IPS-NIHi11 (cell line): ENCODE data around the gene MEAK7.
"Not testable (repeated sequence)": the region's sequence is repeated elsewhere in the genome, so short reads cannot be mapped to it uniquely, and the experiment has no call there.

Experiments used
- DNase-seq: peaks from one replicate; pipeline ENCODE4 v3.0.0; 2012; ENCODE audit warnings: mixed read lengths, low spot score

MEAK7 gene

DNA sequence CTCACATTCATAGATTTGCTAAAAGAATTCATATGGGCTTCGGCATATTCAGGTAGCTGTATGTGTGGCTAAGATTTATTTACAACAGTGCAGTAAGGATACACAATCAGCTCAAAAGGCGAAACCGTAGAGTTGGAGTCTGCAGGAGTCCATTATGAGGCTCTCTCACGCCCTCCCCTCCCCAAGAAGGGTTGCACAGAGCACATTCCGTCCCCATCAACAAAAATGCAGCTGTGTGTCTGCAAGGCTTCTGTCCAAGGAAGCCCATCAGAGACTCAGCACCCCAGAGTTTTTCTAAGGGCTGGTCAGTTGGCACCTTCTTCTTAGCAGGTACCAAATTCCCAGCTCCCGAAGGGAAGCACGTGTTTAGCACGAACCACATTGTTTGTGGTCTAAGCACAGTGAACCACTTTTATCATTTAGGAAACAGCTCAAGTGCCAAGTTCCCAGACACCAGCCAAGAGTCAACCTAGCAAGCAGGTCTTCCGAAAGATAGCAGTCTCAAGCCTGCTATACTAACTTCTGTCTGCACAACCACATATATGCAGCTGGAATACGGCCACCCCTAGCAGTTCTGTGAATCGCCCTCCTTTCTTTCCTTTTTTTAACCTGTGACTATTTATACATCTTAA, 28.5 kb upstream of the MEAK7 start:
- no peak for DNase-seq

DNA sequence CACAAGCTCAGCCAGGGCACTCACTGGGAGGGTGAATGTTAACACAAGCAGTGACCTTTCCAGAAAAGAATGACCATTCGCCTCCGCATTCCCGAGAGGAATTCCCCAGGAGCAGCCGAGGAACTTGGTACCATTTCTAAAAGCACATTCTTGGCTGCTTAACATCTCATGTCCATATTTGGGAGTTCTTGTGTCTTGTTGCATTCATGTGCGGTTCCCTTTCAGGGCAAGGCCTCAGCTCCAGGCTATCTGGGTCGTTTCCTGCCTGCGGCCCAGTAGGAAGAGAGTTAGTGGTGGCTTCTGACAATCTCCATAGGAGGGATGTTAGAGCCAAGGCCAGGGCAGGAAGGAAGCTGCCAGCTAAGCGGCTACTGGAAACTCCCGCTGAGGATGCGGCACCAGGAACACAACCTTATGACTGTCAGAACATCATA, 27.8 kb upstream of the MEAK7 start:
- peak; percentile 77 for DNase-seq

DNA sequence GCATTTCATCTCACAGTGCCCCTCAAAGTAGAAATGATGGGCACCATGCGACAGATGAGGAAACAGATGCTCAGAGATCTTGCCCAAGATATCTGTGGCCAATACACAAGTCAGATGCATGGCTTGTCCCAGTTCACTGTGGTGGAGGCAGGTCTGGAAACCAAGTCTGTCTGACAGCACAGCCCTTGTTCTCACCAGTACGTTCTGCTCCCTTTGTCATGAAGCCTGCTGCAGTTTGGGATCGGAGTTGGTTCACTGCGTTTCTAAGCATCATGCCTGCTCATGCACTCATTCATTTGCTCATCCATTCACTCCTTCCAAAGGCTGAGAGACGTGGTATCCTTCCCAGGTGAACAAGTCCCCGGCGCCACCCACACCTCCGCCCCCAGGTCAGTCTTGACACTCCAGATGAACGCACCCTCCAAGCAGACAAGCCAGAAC, 27.2 kb upstream of the MEAK7 start:
- DNase-seq, result no peak

DNA sequence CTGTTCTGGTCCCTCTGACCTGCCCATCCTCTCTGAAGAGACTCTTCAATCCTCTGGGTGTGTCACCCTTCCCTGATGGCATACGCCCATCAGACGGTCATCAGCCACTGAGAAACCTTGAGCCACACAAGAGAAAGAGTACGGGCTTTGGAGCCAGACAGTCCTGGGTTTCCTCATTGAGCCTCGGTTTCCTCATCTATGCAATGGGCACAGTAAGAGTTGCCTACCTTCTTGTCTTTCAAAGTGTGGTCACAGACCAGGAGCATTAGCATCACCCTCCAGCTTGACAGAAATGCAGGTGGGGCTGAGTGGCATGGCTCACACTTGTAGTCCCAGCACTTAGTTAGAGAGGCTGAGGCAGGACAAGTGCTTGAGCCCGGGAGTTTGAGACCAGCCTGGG, 26.1 kb upstream of the MEAK7 start:
- no peak for DNase-seq

DNA sequence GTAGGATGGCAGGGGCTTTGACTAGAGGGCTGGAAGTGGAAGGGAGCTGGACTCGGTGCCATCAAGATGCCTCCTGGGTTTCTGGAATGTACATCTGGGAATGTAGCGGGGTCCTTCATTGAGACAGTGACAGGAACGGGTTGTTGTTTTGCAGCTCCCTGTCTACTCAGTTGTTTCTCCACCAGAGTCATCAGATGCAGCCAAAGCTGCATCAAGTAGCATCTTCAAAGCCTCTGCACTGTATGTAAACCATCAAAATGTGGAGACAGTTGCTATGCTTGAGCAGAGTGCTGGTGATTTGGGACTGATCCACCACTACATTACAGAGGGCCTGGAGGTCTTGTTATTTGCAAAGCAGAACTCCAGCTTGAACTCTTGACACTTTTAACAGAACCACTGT, 25.1 kb upstream of the MEAK7 start:
- no peak for DNase-seq

DNA sequence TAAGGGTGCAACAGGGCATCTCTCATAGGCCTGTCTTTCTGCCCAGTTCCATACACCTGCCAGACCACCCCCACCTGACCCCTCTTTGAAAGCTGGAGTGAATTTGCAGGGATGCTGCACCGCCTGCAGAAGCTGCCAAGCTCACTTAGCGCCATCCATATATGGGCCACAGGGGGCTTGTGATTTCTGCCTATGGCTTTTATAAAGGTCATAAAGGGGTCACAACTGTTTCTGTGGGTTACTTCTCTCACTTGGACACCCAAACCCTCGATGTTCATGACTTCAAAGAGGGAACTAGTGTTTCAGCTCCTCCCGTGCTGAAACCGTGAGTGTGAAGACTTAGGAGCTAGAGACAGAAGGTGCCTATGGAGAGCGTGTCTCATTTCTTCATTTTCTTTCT, 23.9 kb upstream of the MEAK7 start:
- DNase-seq, result no peak

DNA sequence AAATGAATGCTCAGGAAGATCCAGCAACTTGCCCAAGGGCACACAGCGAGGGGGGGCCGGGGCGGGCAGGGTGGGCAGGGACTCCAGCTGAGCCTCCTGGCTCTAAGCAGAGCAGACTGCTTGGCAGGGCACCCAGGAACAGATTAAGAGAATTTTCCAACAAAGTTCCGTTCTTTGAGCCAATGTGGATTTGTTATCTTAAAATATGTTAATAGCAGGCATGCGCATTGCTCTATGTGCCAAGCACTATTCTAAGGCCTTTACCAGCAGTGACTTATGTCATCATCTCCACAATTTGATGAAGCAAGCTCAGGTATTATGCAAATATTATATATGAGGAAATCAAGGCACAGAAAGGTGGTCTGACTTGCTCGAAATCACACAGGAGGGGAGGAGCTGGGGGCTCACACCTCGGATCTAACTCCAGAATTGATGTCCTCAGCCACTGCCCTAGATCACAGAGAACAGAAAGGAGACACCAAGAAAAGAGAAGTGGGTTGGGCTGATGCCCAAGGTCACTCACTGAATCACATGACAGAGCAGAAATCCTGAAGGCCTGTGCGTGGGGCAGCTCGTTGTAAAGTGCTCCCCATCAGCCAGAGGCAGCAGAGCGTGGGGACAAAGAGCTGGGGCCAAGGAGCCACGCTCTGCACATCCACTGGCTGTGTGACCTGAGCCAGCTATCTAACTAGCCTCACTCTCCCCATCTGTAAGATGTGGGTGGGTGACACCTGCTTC, 23.2 kb upstream of the MEAK7 start:
- no peak for DNase-seq

DNA sequence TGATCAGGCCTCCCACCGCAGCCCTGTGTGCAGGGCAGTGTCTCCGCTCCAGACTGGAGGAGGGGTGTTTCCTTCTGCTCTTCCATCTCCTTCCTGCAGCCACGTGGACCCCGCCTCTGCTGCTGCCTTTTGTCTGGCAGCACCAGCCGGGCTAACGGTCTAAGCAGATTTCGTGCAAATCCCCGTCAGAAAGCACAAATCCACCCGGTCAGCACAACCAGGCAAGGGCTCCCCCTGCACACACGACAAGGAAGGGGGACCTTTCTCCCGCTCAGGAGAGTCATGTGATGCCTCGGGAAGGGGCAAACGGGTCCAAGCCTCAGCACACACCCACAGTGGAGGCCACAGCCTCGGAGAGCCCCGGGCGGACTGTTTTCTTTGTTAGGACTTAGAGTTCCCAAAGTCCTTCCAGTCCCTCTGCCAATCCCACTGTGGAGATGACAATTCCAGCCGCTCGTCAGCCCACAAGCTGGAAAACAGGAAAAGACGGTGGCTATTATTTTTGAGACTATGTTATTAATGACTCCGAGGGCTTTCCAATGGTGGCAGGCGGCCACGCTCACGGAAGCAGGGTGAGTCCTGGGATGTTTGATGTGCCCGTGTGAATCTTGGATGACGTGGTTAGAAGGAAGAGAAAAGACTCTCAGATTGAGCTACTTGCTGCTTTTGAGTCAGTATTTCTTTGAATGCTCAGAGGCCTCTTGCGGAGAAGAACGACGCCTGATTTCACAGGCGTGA, 22.5 kb upstream of the MEAK7 start:
- no peak for DNase-seq

DNA sequence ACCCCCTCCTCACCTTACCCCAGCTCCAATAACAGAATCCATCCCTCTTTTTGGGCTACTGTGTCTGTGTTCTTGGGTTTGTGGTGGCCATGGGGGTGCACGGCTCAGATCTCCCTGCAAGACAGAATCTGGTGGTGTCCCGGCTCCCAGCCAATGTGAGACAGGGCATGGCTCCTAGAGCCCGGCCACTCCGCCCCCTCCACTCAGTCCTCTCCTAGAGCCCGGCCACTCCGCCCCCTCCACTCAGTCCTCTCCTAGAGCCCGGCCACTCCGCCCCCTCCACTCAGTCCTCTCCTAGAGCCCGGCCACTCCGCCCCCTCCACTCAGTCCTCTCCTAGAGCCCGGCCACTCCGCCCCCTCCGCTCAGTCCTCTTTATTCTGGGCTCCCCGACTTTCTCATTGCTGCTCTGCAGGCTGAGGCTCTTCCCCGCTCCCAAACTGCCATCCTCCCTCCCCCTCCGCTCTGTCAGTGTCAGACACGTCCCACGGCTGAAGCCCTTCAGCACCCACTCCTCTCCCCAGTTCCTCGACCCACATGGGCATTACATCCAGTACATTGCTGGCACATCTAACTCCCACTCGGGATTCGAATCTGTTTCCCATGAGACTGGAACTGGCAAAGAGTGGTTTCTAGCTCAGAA, 20.6 kb upstream of the MEAK7 start:
- DNase-seq, result not testable (repeated sequence)

DNA sequence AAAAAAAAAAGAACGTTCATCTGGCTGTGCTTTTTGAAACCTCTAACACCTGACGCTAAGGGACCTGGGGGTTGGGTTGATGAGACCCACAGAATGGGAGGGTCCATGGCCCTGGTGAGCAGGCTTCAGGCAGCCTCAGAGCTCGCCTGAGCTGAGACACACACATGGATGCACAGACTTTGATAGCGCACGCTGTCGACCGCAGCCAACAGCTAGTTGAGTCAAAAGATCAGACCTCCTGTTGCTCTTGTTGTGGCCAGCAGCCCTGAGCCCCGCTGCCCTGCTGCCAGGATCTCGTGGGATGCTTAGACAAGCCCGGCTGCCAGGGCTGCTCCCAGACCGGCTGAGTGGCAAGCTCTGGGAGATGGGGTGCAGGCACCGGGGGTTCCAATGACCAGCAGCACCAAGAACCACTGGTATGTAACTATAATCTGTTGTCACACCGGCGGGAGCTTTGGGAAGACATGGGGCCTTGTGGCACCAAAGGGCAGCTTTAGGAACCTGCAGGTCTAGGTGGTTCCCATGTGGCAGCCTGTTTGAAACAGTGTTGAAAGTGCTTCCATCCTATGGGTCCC, 20.0 kb upstream of the MEAK7 start:
- DNase-seq, result no peak

DNA sequence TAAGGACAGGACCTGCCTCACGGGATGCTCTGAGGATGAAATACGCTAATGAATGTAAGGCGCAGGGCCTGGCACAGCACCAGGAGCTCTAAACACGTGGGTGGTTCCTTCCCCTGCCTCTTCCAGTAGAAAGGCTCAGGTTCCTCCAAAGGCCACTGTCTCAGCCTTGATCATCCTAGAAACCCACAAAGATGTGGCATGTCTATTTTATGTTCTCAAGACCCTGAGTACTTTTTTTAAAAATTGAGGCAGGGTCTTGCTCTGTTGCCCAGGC, 17.0 kb upstream of the MEAK7 start:
- DNase-seq, result no peak

DNA sequence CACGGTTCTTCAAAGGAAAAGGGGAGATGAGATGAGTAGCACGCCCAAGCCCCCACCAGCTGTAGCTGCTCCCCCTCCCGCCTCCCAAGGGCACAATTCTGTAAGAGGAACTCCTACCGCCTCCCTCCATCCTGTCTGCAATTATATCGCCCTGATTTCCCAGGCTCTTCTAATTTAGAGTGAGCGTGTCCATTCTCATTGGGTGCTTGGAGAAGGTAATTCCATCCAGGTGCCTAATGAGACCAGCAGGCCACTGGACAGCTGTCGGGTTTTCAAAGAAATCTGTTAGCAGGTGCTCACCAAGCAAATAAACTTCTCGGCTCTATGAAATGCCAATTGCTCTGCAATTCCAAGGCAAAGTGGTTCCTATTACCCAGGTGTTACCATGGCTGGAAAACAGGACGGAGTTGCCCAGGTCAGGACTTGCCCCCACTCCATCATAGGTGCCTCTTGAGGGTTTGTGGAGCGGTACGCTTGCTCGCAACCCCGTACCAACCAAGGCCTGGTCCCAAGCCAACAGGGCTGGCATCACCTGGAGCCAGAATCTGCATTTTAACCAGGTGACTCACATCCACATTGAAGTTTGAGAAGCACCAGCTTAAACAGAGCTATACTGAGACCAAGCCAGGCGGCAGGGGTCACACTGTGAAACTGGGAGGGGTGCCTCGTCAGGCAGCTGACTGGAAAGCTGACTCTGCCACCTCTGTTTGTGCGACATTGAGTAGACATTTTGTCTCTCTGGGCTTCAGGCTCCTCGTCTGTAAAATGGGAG, 16.5 kb upstream of the MEAK7 start:
- no peak for DNase-seq

DNA sequence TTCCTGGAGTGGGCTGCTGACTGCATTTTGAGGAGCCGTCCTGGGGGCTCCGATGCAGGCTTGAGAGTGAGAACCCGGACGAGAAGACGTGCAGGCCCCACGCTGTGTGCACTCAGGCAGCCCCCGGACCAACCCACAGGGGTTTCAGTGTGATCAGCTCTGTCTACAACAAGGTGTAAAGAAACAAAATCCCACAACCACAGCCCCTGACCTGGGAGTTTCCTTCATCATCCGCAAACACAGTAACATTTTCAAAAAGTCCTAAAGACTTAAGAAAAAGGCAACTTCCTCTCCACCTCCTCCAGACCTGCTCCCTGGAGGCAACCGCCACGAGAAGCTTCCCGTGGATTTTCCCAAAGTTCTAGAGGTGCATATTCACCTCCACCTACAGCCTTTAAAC, 15.4 kb upstream of the MEAK7 start:
- no peak for DNase-seq

DNA sequence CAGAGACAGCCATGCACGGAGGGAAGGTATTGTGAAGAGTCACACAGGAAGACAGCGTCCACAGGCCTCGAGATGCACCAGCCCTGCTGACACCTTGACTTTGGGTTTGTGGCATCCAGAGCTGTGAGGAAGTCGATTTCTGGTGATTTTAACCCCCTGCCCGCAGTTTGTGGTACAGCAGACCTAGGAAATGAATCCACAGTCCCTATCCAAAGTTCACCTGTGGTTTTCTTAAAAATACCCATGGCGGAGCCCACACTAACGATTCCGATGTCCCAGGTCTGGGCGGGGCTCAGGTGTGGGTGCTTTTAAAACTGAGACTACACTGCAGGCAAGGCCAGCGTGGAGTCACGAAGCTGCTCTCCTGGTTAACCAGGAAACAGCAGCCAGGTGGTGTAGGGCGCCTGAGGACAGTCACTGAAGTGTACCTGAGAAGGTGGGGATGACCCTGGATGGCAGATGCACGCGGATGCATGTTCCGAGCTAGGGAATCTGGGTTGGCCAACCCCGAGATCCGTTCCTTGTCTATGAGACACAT, 14.4 kb upstream of the MEAK7 start:
- DNase-seq, result no peak

DNA sequence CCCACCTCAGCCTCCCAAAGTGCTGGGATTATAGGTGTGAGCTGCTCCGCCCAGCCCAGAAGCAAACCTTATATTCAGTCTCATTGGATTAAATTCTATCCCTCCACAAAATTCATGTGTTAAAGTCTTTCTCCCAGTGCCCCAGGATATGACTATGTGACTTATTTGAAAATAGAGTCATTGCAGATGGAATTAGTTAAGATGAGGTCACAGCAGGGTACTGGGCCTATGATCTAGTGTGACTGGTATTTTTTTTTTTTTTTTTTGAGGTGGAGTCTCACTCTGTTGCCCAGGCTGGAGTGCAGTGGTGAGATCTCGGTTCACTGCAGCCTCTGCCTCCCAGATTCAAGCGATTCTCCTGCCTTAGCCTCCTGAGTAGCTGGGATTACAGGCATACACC, 13.8 kb upstream of the MEAK7 start:
- not testable (repeated sequence) for DNase-seq

DNA sequence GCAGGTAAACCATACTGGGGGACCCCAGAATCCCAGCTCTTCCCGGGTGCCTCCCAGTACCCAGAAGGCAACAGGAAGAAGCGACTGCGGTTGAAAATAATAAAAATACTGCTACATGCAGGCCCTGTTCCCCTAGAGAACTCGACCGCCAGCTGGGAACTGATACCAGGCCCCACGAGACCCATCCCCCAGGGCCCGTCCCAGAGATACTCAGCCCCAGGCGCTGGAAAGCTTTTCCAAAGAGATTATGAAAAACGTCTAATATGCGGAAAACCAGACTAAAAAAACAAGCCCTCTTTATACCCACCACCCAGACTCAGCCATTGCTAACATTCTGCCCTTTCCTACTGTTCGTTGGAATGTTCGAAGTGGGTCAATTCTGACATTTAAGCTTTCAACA, 12.9 kb upstream of the MEAK7 start:
- no peak for DNase-seq

DNA sequence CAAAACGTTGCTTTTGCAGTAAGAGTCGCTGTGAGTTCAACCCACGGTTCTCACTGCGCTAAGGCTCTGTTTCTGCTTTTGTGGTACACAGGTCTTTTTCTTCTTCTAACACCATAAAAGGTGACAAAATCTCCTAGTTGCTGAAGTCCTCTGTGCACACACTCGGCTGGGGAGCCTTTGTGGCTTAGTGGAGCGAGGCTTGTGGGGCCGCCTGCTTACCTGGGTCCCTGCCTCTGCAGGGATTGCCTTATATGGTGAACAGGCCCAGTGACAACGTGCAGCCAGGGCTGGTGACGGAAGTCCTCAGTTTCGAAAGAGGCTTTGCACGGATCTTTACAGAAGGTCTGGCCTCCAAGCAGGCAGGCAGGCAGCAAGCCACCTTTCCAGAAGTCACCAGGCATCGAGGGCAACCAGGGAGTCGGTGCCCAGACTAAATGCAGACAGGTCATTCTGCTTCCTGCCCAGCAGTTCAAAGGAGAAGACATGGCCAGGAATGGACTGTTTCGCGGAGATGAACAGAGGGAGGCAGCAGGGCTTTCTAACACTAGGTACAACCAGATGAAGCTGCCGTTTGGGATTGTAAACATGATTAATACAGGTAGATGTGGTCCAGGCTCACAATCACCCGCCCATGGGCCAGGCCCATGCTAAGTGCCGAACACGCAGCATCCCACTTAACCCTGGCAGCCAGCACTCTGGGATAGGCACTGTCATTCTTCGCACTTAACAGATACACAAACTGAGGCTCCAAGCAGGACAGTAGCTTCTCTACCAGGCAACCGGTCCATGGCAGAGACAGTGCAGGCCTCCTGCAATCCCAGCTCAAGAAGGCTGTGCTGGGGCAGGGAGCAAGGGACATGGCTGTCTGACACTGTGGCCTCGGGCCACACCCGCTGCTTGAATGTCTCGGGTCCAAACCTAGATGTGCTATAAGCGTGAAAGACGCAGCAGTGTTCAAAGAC, 10.7 kb upstream of the MEAK7 start:
- peak; percentile 54 for DNase-seq

DNA sequence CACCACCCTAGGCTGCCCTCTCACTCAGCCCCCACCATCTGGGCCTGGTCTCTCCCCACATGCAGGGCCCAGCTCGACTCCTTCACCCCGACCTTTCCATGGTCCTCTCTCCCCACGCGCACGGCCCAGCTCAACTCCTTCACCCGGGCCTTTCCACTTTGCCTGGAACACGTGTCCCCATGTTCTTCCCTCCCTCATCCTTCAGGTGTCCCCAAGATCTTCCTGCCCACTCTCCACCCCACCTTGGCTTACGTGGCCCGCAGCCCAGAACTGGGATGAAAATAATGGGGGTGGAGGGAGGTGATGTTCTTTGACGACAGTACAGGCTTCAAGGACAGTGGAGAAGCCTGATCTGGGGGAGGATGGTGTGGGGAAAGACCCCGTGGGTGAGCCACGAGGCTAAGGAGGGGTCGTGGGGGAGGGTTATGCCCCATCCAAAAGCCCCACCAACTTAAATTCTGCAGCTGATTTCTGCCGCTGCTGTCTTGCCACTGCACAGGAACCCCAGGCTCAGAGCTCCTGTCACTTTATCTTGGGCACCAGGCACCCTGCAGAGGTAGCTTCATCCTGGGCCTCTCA, 9.9 kb upstream of the MEAK7 start:
- no peak for DNase-seq

DNA sequence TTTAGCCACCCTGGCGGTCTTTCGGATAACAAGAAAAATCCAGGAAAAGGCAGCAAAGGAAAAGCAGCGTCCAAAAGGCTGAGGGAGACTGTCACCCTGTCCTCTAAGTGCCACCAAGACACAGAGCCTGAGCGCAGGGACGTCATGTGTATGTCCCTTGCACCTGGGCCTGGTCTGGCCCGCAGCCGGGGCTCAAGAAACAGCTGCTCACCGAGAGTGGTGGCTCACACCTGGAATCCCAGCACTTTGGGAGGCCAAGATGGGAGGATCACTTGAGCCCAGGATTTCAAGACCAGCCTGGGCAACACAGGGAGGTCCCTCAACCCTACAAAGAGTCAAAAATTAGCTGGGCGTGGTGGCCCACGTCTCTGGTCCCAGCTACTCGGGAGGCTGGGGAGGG, 9.2 kb upstream of the MEAK7 start:
- no peak for DNase-seq

DNA sequence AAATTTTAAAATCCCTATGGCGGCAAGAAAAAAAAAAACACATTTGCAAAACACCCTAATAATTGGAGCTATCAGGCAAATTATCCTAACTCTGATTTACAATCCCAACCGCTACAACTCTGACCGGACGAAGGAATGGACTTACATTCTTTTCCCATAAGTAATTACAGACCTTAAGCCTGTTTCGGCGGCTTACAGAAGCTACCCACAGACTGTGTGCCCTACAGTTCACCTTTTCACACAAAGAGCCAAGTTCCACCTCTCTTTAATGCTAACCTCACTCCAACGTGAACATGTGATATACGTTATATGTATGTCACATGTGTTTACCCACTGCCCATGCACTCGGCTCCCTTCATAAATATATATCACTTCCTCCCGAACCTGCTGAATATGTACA, 8.7 kb upstream of the MEAK7 start:
- DNase-seq, result no peak
